HG03469 (cell line): ENCODE data around the gene TRIM61.
A peak's percentile ranks its signal among the peaks of the same experiment; 100 is the strongest.
"Not testable (repeated sequence)": the region's sequence is repeated elsewhere in the genome, so short reads cannot be mapped to it uniquely, and the experiment has no call there.

Experiments
- ATAC-seq: cut with Tn5 transposase; IDR thresholded peaks from one replicate; pipeline ENCODE4 v1.9.1; 2021; ENCODE audit warnings: mild to moderate bottlenecking, moderate library complexity, moderate number of reproducible peaks; ENCODE audit not compliant: unreplicated experiment

TRIM61 gene

DNA sequence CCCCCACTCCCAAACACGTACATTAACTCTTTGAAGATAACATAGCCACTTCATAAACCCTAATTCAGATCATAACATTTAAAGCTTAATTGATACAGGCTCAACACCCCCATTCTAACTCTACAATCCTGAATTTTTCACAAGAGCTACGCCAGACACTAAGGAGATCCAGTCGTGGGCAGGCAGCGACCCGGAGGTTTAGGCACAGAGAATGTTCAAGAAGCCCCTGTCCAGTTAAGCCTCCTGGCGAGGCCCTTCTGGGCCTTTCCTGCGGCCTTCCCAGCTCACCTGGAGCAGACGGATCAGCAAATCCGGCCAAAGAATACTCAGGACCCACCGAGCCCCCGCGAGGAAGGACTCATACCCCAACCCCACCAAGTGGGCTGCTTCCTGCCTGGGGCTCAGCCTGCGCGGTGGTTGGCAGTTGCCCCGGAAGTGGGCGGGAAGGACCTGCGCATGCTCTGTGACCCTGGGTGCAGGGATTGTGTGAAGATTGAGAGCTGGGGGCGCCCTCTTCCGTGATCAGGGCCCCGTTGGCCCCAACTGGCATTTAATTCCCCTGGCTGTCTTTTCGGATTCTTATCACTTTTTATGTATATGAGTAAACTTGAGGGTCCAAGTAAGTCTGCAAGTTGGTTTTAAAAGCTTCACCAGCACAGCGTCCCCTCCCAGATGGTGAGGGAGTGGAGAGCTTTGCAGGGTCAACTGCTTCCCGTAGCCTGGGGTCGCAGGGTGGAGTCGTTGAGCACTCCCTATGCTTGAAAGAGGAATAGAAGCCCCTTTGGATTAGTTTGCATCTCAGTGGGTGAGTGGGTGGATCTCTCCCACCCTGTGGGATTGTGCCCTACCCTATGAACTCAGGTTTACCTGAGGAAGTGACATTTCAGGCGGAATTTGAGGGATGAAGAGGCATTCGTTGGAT, at the start of gene TRIM61:
Gene TRIM61, minus strand, starts transcription at position 415 of the 922 bp plus-strand sequence. CDS start 7,655 bp downstream, outside the sequence.
- ATAC-seq = peak; percentile 100

DNA sequence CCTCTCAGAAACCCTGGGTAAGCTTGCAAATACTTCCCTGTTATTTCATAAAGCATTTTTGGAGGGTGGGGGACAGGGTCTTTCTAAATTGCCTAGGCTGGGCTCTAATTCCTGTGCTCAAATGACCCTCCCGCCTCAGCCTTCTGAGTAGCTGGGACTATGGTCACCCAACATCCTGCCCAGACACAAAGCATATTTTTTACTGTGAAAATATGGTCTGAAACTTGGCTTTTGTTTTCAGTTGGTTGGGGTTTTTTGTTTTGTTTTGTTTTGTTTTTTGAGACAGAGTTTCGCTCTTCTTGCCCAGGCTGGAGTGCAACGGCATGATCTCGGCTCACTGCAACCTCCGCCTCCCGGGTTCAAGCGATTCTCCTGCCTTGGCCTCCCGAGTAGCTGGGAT, 48.3 kb upstream of the TRIM61 start:
- ATAC-seq = not testable (repeated sequence)

DNA sequence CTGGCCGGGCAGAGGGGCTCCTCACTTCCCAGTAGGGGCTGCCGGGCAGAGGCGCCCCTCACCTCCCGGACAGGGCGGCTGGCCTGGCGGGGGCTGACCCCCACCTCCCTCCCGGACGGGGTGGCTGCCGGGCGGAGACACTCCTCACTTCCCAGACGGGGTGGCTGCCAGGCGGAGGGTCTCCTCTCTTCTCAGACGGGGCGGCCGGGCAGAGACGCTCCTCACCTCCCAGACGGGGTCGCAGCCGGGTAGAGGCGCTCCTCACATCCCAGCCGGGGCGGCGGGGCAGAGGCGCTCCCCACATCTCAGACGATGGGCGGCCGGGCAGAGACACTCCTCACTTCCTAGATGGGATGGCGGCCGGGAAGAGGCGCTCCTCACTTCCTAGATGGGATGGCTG, 42.5 kb upstream of the TRIM61 start:
- ATAC-seq = not testable (repeated sequence)

DNA sequence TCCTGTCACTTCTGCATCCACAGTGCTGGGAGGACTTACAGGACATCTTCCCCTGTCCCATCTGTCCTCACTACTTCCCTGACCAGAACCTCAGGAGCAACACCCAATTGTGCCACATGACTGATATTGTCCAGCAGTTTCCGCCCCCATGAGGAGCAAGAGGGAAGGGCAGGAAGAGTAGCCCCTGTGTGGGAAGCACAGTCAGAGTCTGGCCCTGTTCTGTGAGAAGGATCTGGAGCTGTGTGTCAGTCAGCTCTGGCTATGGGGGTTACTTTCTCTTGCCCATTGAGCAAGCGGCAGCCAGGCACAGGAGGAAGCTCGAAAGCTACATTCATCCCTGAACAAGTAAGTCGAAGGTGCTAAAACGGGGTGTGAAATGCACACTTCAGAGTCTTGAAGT, 39.5 kb upstream of the TRIM61 start:
- ATAC-seq = no peak

DNA sequence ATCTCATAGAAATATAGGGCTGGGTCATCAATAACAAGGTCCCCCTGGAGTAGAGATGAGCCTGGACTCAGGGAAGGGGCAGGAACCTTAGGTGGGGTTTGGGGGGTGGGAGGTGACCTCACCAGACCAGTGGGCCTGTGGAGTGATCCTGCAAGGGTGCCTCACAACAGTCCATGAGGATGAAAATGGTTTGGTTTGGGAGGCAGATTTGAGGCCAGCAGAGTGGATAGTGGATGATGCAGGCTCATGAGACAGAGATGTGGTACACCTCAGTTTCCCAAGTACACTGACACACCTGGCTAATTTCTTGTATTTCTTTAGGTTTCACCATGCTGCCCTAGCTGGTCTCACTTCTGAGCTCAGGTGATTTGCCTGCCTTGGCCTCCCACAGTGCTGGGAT, 36.2 kb upstream of the TRIM61 start:
- ATAC-seq = no peak

DNA sequence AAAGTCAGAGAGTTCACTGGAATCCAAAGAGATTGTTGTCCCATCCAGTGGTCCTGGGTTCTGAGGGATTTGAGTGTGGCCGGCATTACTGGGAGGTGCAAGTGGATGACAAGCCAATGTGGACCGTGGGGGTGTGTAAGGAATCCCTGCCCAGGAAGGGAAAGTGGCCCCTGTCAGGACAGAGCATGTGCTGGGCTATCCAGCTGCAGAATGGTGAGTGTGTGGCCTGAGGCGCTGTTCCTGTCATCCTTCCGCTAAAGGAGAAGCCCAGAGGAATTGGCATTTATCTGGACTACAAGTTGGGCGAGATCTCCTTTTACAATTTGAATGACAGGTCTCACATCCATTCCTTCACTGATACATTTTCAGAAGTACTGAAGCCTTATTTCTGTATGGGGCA, 33.9 kb upstream of the TRIM61 start:
- no peak for ATAC-seq

DNA sequence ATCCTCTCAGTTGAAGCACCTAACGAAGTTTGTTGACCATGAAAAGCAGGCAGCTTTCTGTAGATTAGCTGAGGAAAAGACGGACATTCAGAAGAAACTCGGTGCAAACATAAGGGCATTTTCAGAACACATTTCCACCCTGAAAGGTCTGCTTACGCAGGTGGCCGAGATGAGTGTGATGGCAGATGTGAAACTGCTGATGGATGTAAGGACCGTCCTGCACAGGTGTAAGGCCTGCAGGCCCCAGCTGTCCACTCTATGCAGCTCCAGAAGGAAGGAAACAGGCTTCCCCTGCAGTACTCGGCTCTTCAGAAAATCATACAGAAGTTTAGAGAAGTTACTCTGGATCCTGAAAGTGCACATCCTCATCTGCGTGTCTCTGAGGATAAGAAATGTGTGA, 33.5 kb upstream of the TRIM61 start:
- ATAC-seq = no peak

DNA sequence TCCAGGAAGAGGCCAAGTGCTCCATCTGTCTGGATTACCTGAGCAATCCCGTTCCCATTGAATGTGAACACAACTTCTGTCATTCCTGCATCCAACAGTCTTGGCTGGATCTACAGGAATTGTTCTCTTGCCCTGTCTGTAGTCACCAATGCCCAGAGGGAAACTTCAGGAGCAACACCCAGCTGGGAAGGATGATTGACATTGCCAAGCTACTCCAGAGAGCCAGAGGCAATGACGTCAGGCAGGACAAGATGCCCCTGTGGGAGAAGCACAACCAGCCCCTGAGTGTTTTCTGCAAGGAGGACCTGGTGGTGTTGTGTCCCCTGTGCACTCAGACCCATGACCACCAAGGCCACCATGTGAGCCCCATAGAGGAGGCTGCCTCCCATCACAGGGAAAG, 33.0 kb upstream of the TRIM61 start:
- no peak for ATAC-seq

DNA sequence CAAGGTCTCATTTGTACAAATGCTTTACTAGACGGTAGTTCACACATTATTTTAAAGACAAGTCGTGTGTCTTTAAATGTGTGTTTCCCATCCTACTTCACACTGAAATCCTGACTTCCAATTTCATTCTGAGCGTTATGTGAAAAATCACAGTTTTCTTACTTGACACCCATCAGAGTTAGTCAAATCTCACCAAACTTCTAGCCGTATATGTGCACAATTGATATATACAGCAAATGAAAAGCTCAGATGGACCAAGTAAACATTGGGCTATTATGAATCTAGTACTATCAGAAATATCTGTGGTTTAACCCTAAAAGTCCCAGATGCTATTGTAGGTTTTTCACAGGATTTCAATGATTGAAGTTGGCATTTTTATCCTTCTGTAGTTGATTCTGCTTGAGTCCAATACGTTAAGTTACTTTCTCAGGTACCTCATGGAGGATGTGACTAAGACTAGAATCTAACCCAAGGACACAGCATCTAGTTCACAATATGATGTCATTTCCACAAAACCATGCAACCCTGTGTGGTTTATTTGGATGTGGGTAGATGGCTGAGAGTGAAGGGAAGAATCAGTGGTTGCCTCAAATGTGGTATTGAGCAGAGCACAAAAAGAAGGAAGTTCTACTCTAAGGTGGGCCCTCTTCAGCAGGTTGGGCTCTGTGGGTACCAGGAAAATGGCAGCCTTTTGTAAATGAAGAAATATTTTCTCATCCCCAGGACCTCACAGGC, 32.2 kb upstream of the TRIM61 start:
- peak; percentile 73 for ATAC-seq

DNA sequence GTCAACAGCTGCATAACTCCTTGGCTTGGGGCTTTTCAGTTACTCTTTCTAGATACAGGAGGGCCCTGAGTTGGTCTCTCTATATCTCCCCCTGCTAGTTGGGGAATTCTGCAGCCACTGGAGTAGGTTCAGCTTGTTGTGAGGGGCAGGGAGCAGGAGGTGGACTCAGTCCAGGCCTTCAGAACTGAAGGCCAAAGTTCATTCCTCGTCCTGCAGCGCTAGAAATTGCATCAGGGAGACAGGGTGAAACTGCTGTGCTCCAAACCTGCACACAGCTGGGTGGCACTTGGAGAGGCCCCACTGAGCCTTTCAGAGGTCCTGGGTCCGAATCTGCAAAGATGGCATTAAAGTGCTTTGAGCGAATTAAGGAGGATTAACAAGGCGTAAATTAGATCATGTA, 29.4 kb upstream of the TRIM61 start:
- no peak for ATAC-seq

DNA sequence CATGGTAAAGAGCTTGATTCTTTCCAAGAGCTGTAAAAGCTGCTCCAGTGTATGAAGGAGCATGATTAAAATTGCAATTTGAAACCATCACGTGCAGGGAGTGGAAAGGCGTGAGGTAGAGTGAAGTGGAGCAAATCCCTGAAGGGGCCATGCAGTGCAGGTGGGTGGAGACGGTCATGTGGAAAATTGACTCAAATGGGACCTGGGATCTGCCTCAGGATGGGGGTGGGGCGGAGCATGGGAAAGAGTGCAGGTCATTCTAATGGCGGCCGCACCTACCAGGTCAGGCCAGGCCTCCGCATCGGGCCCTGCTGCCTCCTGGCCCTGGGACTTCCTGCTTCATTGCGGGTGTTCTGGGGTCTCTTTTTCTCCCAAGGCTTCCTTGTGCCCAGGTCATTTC, 29.0 kb upstream of the TRIM61 start:
- no peak for ATAC-seq

DNA sequence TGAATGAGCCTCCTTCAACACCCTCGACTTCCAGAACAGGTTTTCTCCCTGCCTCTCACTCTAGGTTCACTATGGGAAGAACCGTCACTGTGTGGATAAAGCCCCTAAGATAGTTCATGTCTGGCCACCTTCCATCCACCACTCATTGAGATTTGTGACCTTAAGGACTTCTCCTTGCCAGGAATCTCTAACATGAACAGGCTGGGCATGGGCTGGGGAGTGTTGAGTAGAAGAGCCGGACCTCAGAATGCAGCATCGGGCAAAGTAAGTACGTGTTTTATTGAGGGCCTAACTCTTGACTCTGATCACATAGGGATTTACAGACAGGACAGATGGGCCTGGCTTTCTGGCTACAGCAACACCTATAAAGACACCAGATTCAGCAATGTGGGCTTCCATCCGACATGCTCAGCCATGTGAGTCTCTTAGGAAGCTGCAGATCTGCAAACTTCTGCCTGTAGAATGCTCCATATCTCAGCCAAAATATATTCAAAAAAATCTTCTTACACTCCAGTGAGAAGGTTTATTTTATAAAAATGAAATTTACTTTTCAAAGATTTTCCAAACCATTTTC, 28.0 kb upstream of the TRIM61 start:
- ATAC-seq = no peak

DNA sequence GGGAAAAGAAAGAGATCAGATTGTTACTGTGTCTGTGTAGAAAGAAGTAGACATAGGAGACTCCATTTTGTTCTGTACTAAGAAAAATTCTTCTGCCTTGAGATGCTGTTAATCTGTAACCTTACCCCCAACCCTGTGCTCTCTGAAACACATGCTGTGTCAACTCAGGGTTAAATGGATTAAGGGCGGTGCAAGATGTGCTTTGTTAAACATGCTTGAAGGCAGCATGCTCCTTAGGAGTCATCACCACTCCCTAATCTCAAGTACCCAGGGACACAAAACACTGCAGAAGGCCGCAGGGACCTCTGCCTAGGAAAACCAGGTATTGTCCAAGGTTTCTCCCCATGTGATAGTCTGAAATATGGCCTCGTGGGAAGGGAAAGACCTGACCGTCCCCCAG, 24.5 kb upstream of the TRIM61 start:
- ATAC-seq = not testable (repeated sequence)

DNA sequence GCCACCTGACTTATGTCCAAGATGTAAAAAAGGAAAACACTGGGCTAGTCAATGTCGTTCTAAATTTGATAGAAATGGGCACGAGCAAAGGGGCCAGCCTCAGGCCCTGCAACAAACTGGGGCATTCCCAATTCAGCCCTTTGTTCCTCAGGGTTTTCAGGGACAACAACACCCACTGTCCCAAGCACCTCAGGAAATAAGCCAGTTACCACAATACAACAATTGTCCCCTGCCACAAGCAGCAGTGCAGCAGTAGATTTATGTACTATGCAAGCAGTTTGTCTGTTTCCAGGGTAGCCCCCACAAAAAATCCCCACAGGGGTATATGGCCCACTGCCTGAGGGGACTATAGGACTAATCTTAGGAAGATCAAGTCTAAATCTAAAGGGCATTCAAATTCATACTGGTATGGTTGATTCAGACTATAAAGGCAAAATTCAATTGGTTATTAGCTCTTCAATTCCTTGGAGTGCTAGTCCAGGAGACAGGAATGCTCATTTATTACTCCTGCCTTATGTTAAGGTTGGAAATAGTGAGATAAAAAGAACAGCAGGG, 21.1 kb upstream of the TRIM61 start:
- not testable (repeated sequence) for ATAC-seq

DNA sequence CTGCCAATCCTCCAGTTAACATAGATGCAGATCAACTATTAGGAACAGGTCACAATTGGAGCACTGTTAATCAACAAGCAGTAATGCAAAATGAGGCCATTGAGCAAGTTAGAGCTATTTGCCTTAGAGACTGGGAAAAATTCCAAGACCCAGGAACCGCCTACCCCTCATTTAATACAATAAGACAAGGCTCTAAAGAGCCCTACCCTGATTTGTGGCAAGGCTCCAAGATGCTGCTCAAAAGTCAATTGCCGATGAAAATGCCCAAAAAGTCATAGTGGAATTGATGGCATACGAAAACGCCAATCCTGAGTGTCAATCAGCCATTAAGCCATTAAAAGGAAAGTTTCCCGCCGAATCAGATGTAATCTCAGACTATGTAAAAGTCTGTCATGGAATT, 20.5 kb upstream of the TRIM61 start:
- ATAC-seq = no peak

DNA sequence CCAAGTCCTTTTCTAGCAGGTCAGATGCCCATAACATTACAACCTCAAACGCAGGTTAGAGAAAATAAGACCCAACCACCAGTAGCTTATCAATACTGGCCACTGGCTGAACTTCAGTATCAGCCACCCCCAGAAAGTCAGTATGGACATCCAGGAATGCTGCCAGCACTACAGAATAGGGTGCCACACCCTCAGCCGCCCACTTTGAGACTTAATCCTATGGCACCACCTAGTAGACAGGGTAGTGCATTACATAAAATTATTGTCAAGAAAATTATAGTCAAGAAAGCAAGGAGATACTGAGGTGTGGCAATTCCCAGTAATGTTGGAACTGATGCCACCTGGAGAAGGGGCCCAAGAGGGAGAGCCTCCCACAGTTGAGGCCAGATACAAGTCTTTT, 19.9 kb upstream of the TRIM61 start:
- ATAC-seq = no peak

DNA sequence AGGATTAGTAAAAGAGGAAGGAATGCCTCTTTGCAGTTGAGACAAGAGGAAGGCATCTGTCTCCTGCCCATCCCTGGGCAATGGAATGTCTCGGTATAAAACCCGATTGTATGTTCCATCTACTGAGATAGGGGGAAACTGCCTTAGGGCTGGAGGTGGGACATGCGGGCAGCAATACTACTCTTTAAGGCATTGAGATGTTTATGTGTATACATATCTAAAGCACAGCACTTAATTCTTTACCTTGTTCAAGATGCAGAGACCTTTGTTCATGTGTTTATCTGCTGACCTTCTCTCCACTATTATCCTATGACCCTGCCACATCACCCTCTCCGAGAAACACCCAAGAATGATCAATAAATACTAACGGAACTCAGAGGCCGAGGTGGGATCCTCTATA, 18.7 kb upstream of the TRIM61 start:
- ATAC-seq = not testable (repeated sequence)

DNA sequence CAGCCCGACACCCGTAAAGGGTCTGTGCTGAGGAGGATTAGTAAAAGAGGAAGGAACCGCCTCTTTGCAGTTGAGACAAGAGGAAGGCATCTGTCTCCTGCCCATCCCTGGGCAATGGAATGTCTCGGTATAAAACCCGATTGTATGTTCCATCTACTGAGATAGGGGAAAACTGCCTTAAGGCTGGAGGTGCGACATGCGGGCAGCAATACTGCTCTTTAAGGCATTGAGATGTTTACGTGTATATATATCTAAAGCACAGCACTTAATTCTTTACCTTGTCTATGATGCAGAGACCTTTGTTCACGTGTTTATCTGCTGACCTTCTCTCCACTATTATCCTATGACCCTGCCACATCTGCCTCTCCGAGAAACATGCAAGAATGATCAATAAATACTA, 13.3 kb upstream of the TRIM61 start:
- ATAC-seq = not testable (repeated sequence)

DNA sequence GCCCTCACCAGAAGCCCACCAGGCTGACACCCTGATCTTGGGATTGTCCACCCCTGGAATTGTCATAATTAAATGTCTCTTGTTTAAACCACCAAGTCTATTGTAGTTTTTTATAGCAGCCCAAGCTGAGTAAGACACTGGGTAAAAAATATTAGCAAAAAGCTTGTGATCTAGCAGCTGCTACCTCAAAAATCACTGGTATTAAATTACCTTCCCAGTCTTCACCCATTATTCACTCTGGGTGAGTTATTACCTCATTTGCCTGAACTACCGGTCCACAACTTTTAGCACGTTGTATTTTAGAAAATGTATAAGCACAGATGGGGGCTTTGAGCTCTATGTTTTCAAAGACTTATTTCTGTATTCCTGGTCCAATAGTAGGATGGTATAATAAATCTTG, 12.0 kb upstream of the TRIM61 start:
- no peak for ATAC-seq

DNA sequence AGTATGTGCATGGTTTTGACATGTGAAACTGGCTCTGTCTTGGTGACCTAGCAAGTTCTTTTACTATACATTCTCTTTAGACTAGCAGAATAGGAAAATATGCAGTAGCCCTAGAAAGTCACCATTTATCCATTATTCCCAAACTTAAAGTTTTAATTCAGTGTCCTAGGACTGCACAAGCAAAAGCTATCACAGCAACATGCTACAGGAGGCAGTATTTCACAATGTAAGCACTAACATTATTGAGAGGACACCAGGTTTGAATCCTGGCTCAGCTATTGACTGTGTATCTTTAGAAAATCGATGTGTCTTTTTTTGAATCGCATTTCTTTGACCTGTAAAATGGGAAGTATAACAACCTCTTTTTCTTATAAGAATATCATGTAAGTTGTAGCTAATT, 5.5 kb downstream of the TRIM61 start:
- ATAC-seq = not testable (repeated sequence)

DNA sequence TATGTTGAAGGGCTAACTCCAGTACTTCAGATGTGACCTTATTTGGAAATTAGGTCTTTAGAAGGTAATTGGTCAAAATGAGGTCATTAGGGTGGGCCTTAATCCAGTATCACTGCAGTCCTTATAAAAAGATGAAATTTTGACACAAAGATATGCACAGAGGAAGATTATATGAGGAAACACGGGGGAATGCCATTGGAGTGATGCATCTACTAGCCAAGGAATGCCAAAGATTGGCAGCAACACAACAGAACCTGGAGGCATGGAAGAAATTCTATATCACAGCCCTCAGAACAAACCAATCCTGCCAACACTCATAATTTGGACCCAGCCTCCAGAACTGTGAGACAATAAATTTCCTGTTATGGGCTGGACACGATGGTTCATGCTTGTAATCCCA, 17.6 kb downstream of the TRIM61 start:
- no peak for ATAC-seq
